ENCODE results near the gene CORIN.
"Not testable (repeated sequence)": the region's sequence is repeated elsewhere in the genome, so short reads cannot be mapped to it uniquely, and the experiment has no call there.

Gene CORIN

GRCh38 chr4:47562297-47562696 lies 275.6 kb downstream of the CORIN start:
- no peak for DNase-seq (ENCODE audit: low read depth in 3 of 3)

GRCh38 chr4:47561331-47561730 lies 276.5 kb downstream of the CORIN start:
- no peak for DNase-seq (ENCODE audit: low read depth in 3 of 3)

- DNase-seq (ENCODE audit: low read depth in 3 of 3), result no peak
Observed at GRCh38 chr4:47560682-47561081, 277.2 kb downstream of the CORIN start.

GRCh38 chr4:47557255-47557654 lies 280.6 kb downstream of the CORIN start:
- no peak for DNase-seq (ENCODE audit: low read depth in 3 of 3)

- DNase-seq (ENCODE audit: low read depth in 3 of 3), result not testable (repeated sequence)
Observed at GRCh38 chr4:47555920-47556319, 281.9 kb downstream of the CORIN start.

DNA sequence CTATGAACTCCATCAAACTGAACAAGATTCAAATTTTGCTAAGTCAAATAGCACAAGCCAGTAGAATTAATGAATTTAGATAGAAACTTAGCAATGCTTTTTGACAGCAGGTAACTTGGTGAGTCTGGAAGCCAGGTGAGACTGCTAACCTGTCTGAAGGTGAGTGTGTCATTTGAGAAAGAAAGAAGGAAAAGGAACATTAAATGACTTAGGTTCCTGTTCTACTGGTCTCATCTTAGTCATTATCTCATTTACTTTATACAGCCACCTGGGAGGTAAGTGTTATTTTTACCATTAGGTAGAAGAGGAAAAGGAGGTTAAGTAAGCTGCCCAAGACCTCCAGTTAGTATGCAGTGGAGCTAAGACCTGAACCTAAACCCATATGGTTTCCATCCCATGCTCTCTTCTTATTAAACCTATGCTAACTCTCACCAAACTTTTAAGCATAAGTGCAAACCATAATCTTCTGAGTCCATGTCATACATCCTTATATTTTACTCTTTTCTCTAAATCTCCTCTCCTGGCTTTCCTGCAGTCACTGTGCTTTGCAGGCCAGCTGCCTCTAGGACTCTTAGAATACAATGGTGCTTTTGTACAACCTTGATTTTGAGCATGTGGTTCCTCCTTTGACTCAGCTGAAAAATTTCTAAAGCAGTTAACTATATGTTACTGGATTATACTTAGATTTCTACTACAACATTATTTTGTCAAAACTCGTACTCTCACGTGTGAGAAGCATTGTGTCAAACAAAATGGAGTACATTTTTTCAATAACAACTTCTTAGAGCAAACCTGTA lies 284.3 kb downstream of the CORIN start:
- no peak for DNase-seq (ENCODE audit: low read depth in 3 of 3)

- DNase-seq (ENCODE audit: low read depth in 3 of 3), result no peak
Observed at GRCh38 chr4:47551682-47552081, 286.2 kb downstream of the CORIN start.

GRCh38 chr4:47550899-47551548 lies 286.8 kb downstream of the CORIN start:
- DNase-seq (ENCODE audit: low read depth in 3 of 3), result no peak

- not testable (repeated sequence) for DNase-seq (ENCODE audit: low read depth in 3 of 3)
Observed at GRCh38 chr4:47550357-47550756, 287.5 kb downstream of the CORIN start.
